ENCODE results near the gene MMD2. TPM values are rescaled to one million over a fixed set of nuclear protein-coding genes. Genes with fewer than 3 reads are reported as not detected.

MMD2 gene
- total RNA-seq, 1 donor from 2014 or later, result not detected

DNA sequence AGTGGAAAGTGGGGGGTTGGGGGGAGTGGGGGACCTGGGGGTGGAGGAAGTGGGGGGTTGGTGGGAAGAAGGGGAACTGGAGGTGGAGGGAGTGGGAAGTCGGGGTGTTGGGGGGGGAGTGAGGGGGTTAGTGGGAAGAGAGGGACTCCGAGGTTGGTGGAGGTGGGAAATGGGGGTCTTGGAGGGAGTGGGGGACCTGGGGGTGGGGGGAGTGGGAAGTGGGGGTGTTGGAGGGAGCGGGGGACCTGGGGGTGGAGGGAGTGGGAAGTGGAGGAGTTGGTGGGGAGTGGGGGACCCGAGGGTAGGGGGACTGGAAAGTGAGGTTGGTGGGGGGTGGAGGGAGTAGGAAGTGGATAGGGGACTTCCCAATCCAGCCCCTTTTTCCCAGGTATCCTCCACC, 906 bp upstream of the MMD2 start:
- ATAC-seq, result no peak
- H3K4me3 ChIP-seq, result no peak overlapping the region
- no peaks in the 10 kb centered on the region for H3K9me3 ChIP-seq
- H3K27ac ChIP-seq, result no peak overlapping the region
- intact Hi-C loops (cut with DNase I), result no loop called here
- TF ChIP-seq, protein P1, sequence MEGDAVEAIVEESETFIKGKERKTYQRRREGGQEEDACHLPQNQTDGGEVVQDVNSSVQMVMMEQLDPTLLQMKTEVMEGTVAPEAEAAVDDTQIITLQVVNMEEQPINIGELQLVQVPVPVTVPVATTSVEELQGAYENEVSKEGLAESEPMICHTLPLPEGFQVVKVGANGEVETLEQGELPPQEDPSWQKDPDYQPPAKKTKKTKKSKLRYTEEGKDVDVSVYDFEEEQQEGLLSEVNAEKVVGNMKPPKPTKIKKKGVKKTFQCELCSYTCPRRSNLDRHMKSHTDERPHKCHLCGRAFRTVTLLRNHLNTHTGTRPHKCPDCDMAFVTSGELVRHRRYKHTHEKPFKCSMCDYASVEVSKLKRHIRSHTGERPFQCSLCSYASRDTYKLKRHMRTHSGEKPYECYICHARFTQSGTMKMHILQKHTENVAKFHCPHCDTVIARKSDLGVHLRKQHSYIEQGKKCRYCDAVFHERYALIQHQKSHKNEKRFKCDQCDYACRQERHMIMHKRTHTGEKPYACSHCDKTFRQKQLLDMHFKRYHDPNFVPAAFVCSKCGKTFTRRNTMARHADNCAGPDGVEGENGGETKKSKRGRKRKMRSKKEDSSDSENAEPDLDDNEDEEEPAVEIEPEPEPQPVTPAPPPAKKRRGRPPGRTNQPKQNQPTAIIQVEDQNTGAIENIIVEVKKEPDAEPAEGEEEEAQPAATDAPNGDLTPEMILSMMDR (IDR thresholded peaks at IDR 0.05), result no peak
- H3K4me1 ChIP-seq, result no peaks in the 10 kb centered on the region
- DNase-seq, result no peak
- H3K27me3 ChIP-seq, result peaks cover 63% of the 10 kb centered on the region
- H3K36me3 ChIP-seq, result no peaks in the 10 kb centered on the region

DNA sequence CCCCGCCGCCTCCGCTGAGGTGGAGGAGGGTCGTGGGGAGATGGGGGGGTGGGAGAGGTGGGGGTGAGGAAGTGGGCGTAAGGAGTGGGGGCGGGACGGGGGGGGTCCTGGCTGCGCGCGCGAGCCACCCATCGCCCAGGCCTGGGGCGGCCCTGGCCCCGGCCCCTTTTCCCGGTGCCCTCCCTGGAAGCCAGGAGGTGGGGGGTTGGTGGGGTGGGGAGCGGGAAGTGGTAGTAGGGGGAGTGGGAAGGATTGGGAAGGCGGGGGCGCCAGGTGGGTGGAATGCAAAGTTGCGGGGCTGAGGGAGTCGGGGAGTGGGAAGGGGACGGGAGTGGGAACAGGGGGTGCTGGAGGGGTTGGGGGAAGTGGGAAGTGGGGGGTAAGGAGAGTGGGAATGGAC, 319 bp upstream of the MMD2 start:
- ATAC-seq, result no peak
- Histone ChIP-seq H3K4me3 (peak overlapping the region; percentile 19), H3K36me3 (no peaks in the 10 kb centered on the region), H3K27me3 (peaks cover 69% of the 10 kb centered on the region), H3K27ac (no peak overlapping the region), H3K9me3 (no peaks in the 10 kb centered on the region), H3K4me1 (no peaks in the 10 kb centered on the region)
- intact Hi-C loops (cut with DNase I), result no loop called here
- TF ChIP-seq, protein P1 (IDR thresholded peaks at IDR 0.05), result no peak
- DNase-seq, result peak; percentile 39

DNA sequence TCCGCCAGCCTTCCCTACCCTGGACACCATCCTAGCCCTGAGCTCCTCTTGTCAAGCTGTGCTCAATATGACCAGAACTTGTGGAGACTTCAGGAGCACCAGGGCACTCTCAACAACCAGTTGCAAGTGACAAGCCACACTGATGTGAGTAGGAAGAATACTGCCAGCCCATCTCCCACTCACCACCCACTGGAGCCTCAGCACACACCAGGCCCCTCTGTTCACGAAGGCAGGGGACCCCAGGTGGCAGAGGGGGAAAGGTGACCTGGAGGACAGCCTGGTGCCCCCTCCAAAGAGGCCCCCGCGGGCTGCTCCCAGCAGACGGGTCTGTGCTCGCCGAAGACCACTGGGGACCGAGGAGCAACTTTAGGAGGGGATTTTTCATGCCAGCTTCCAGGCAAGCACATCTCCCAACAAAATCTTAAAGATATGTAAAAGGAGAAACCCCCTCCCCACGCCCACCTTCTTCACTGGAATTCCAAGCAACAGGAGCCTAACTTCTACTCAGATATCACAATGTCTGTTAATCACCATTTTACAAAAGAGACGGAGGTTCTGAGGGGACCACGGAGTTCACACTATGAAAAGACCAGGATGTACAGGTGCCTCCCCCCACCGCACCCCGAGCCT, 1.0 kb downstream of the MMD2 start:
- TF ChIP-seq, protein P1 (IDR thresholded peaks at IDR 0.05), result no peak
- H3K27ac ChIP-seq, result no peak overlapping the region
- ATAC-seq, result peak; percentile 27
- intact Hi-C loops (cut with DNase I), result no loop called here
- peaks cover 67% of the 10 kb centered on the region for H3K27me3 ChIP-seq
- H3K4me3 ChIP-seq, result no peak overlapping the region
- H3K4me1 ChIP-seq, result no peaks in the 10 kb centered on the region
- no peaks in the 10 kb centered on the region for H3K36me3 ChIP-seq
- H3K9me3 ChIP-seq, result no peaks in the 10 kb centered on the region
- peak; percentile 46 for DNase-seq

DNA sequence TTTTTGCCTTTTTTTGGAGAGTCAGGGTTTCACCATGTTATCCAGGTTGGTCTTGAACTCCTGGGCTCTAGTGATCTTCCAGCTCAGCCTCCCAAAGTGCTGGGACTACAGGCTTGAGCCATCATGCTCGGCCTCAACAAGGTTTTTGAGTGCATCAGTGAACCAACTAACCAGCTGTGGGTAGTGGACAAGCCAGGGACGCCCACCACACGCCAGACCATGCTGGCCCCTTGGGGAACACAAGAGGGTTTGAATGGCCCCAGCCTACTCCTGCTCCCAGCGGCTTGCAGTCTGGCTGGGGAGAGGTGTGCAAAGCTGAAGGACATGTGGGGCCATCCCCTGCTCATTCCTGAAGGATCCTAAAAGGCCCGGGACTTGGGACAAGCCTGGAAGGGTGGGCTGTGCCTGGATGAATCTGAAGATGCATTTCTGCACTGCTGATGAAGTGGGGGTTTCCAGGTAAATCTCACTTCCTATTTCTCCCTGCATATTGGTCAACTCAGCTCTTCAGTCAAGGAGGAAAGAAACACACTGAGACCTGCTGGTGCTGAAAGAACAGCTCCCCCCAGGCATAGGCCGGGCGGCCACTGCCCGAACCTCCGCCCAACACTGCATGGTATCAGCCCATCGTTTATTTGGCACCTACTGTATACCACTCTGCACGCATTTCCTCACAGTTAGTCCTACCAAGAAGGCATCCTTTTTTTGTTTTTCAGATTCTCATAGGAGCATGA, 6.9 kb downstream of the MMD2 start:
- TF ChIP-seq, protein P1 (IDR thresholded peaks at IDR 0.05), result no peak
- ATAC-seq (peak; percentile 23), DNase-seq (no peak)
- intact Hi-C loops (cut with DNase I), result no loop called here
- peaks cover 17% of the 10 kb centered on the region for H3K27me3 ChIP-seq
- no peak overlapping the region for H3K4me3 ChIP-seq
- no peaks in the 10 kb centered on the region for H3K36me3 ChIP-seq
- H3K27ac ChIP-seq, result no peak overlapping the region
- no peaks in the 10 kb centered on the region for H3K4me1 ChIP-seq
- H3K9me3 ChIP-seq, result peaks cover 4% of the 10 kb centered on the region

DNA sequence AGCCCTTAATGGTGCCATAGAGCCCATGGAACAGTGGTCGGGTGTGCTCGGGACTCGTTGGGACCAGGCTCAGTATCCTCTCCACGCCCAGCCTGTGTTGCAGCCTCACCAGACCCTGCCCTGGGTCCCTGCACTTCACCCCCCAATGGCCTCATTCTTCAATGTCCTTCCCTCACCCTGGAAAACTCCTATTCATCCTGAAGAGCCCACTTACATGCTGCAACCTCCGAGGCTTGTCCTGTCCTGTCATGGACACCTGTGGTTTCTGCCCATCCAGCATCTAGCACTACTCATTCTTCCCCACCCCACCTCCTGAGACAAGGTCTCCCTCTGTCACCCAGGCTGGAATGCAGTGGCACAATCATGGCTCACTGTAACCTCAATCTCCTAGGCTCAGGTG, 7.7 kb downstream of the MMD2 start:
- DNase-seq, result no peak
- H3K36me3 ChIP-seq, result no peaks in the 10 kb centered on the region
- no peaks in the 10 kb centered on the region for H3K4me1 ChIP-seq
- H3K4me3 ChIP-seq, result no peak overlapping the region
- H3K27me3 ChIP-seq, result peaks cover 17% of the 10 kb centered on the region
- peaks cover 4% of the 10 kb centered on the region for H3K9me3 ChIP-seq
- ATAC-seq, result no peak
- intact Hi-C loops (cut with DNase I), result no loop called here
- TF ChIP-seq, protein P1 (IDR thresholded peaks at IDR 0.05), result no peak
- H3K27ac ChIP-seq, result no peak overlapping the region
